ENCODE measurements around the gene DENND4B. TPM values are rescaled to one million over a fixed set of nuclear protein-coding genes. Genes with fewer than 3 reads are reported as not detected.

Gene DENND4B
- total RNA-seq, 1 donor from 2014 or later = 8.7 TPM

- Histone ChIP-seq H3K36me3 (ENCODE audit: control insufficient read depth, insufficient read depth, low read length) (peaks cover 19% of the 10 kb centered on the region), H3K4me3 (ENCODE audit: low read depth, low read length) (no peak overlapping the region), H3K27me3 (ENCODE audit: control insufficient read depth, insufficient read depth, low read length) (no peaks in the 10 kb centered on the region)
- TF ChIP-seq CTCF (IDR thresholded peaks at IDR 0.05; ENCODE audit: insufficient read depth, low read length, severe bottlenecking) = no peak
- FAIRE-seq (no peak), DNase-seq (ENCODE audit: low read depth) (no peak)
Measured at GRCh38 chr1:153928791-153929341, 17.7 kb downstream of the DENND4B start.

- no peak overlapping the region for H3K4me3 ChIP-seq (ENCODE audit: low read depth, low read length)
- no peaks in the 10 kb centered on the region for H3K27me3 ChIP-seq (ENCODE audit: control insufficient read depth, insufficient read depth, low read length)
- H3K36me3 ChIP-seq (ENCODE audit: control insufficient read depth, insufficient read depth, low read length) = peaks cover 15% of the 10 kb centered on the region
- FAIRE-seq = no peak
- TF ChIP-seq CTCF (IDR thresholded peaks at IDR 0.05; ENCODE audit: insufficient read depth, low read length, severe bottlenecking) = no peak
- no peak for DNase-seq (ENCODE audit: low read depth)
Measured at GRCh38 chr1:153928245-153928644, 18.3 kb downstream of the DENND4B start.

- Histone ChIP-seq H3K27me3 (ENCODE audit: control insufficient read depth, insufficient read depth, low read length) (no peaks in the 10 kb centered on the region), H3K4me3 (ENCODE audit: low read depth, low read length) (no peak overlapping the region), H3K36me3 (ENCODE audit: control insufficient read depth, insufficient read depth, low read length) (peaks cover 9% of the 10 kb centered on the region)
- no peak for DNase-seq (ENCODE audit: low read depth)
- FAIRE-seq = no peak
- TF ChIP-seq CTCF (IDR thresholded peaks at IDR 0.05; ENCODE audit: insufficient read depth, low read length, severe bottlenecking) = no peak
Measured at GRCh38 chr1:153926405-153926804, 20.1 kb downstream of the DENND4B start.

GRCh38 chr1:153922972-153923925, 23.3 kb downstream of the DENND4B start, which contains the start of gene GATAD2B:
TSS of gene GATAD2B (minus strand) at chr1:153922972. CDS start at chr1:153828347, 94,625 bp downstream.
- FAIRE-seq (no peak), DNase-seq (ENCODE audit: low read depth) (peak; percentile 98)
- Histone ChIP-seq H3K36me3 (ENCODE audit: control insufficient read depth, insufficient read depth, low read length) (no peaks in the 10 kb centered on the region), H3K4me3 (ENCODE audit: low read depth, low read length) (peak within 1 kb of the TSS; percentile 42), H3K27me3 (ENCODE audit: control insufficient read depth, insufficient read depth, low read length) (no peaks in the 10 kb centered on the region)
- no peak for TF ChIP-seq CTCF (IDR thresholded peaks at IDR 0.05; ENCODE audit: insufficient read depth, low read length, severe bottlenecking)

- TF ChIP-seq CTCF (IDR thresholded peaks at IDR 0.05; ENCODE audit: insufficient read depth, low read length, severe bottlenecking) = peak; percentile 20
- DNase-seq (ENCODE audit: low read depth) (peak; percentile 42), FAIRE-seq (no peak)
Measured at GRCh38 chr1:153922076-153922971, 24.2 kb downstream of the DENND4B start.

More at GRCh38 chr1:153922076-153922971, 24.2 kb downstream of the DENND4B start:
- H3K27me3 ChIP-seq (ENCODE audit: control insufficient read depth, insufficient read depth, low read length) = no peaks in the 10 kb centered on the region
- peak overlapping the region; percentile 42 for H3K4me3 ChIP-seq (ENCODE audit: low read depth, low read length)
- H3K36me3 ChIP-seq (ENCODE audit: control insufficient read depth, insufficient read depth, low read length) = peaks cover 3% of the 10 kb centered on the region
